ENCODE measurements around the gene GZMB.

The GZMB gene

DNA sequence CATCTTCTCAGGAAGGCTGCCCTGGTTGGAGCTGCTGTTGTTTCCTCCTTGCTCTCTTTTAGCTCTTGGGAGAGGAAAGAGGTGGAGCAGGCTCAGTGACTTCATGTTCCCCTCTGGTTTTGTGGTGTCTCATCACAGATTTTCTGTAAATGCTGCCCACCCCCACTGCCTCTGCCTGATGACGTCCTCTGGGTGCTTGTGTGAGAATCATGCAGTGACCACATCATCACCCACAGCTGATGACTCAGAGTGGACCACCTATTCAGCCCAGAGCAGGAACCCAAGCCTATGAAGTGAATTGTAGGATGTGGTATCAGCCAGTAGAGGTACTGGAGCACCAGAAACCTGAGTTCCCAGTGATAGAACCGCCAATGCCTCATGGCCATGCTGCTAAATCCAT is at the start of gene GZMB:
Gene GZMB, minus strand, starts transcription at position 33 of the 400 bp plus-strand sequence. Its CDS starts 30 bp downstream, at position 3.
- Histone ChIP-seq H3K9ac (ENCODE audit: low read depth, low read length, poor library complexity, severe bottlenecking) (no peak within 1 kb of the TSS), H3K27me3 (ENCODE audit: insufficient read depth, low read length, poor library complexity, severe bottlenecking) (no peaks in the 10 kb centered on the region), H3K9me3 (ENCODE audit: insufficient read depth, low read depth, low read length) (no peaks in the 10 kb centered on the region), H3K36me3 (ENCODE audit: insufficient read depth, low read length) (no peaks in the 10 kb centered on the region), H3K79me2 (ENCODE audit: insufficient read depth, low read length) (no peaks in the 10 kb centered on the region), H3K4me2 (ENCODE audit: low read depth, low read length, poor library complexity, severe bottlenecking) (no peak within 1 kb of the TSS), H3F3A (ENCODE audit: low read depth) (no peaks in the 10 kb centered on the region), H2AFZ (ENCODE audit: low read length) (no peak within 1 kb of the TSS), H3K4me1 (ENCODE audit: insufficient read depth, low read length, poor library complexity, severe bottlenecking) (peaks cover 22% of the 10 kb centered on the region), H4K20me1 (ENCODE audit: insufficient read depth, low read length, poor library complexity, severe bottlenecking) (no peaks in the 10 kb centered on the region), H3K9me2 (replicated peaks; ENCODE audit: low read depth, low read length) (no peaks in the 10 kb centered on the region), H3K4me3 (ENCODE audit: low read length, poor library complexity, severe bottlenecking) (no peak within 1 kb of the TSS)
- TF ChIP-seq EZH2phosphoT487 (IDR thresholded peaks at IDR 0.05; ENCODE audit: borderline replicate concordance) = no peak
- TF ChIP-seq, protein P1, sequence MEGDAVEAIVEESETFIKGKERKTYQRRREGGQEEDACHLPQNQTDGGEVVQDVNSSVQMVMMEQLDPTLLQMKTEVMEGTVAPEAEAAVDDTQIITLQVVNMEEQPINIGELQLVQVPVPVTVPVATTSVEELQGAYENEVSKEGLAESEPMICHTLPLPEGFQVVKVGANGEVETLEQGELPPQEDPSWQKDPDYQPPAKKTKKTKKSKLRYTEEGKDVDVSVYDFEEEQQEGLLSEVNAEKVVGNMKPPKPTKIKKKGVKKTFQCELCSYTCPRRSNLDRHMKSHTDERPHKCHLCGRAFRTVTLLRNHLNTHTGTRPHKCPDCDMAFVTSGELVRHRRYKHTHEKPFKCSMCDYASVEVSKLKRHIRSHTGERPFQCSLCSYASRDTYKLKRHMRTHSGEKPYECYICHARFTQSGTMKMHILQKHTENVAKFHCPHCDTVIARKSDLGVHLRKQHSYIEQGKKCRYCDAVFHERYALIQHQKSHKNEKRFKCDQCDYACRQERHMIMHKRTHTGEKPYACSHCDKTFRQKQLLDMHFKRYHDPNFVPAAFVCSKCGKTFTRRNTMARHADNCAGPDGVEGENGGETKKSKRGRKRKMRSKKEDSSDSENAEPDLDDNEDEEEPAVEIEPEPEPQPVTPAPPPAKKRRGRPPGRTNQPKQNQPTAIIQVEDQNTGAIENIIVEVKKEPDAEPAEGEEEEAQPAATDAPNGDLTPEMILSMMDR (conservative IDR thresholded peaks at IDR 0.05; ENCODE audit: low read length) = peak; percentile 31; the same call in 1 of the 2 replicates

GRCh38 chr14:24681056-24681455 is 47.1 kb upstream of the GZMB start:
- peak overlapping the region; percentile 7 for H3K4me2 ChIP-seq (ENCODE audit: low read depth, low read length, poor library complexity, severe bottlenecking)
- H3K4me3 ChIP-seq (ENCODE audit: low read length, poor library complexity, severe bottlenecking) = no peak overlapping the region
- H4K20me1 ChIP-seq (ENCODE audit: insufficient read depth, low read length, poor library complexity, severe bottlenecking) = no peaks in the 10 kb centered on the region
- H3F3A ChIP-seq (ENCODE audit: low read depth) = peaks cover 11% of the 10 kb centered on the region; the same call in 1 of the 2 replicates
- H3K9ac ChIP-seq (ENCODE audit: low read depth, low read length, poor library complexity, severe bottlenecking) = no peak overlapping the region
- no peaks in the 10 kb centered on the region for H3K79me2 ChIP-seq (ENCODE audit: insufficient read depth, low read length)
- H3K27me3 ChIP-seq (ENCODE audit: insufficient read depth, low read length, poor library complexity, severe bottlenecking) = no peaks in the 10 kb centered on the region
- TF ChIP-seq, protein P1 (conservative IDR thresholded peaks at IDR 0.05; ENCODE audit: low read length) = no peak
- no peak for TF ChIP-seq EZH2phosphoT487 (IDR thresholded peaks at IDR 0.05; ENCODE audit: borderline replicate concordance)
- H3K36me3 ChIP-seq (ENCODE audit: insufficient read depth, low read length) = no peaks in the 10 kb centered on the region
- H3K9me2 ChIP-seq (replicated peaks; ENCODE audit: low read depth, low read length) = no peaks in the 10 kb centered on the region
- H2AFZ ChIP-seq (ENCODE audit: low read length) = no peak overlapping the region
- H3K4me1 ChIP-seq (ENCODE audit: insufficient read depth, low read length, poor library complexity, severe bottlenecking) = peaks cover 49% of the 10 kb centered on the region
- no peaks in the 10 kb centered on the region for H3K9me3 ChIP-seq (ENCODE audit: insufficient read depth, low read depth, low read length)

GRCh38 chr14:24680516-24680915 is 46.5 kb upstream of the GZMB start:
- Histone ChIP-seq H3K9me3 (ENCODE audit: insufficient read depth, low read depth, low read length) (no peaks in the 10 kb centered on the region), H2AFZ (ENCODE audit: low read length) (no peak overlapping the region), H4K20me1 (ENCODE audit: insufficient read depth, low read length, poor library complexity, severe bottlenecking) (no peaks in the 10 kb centered on the region), H3K27me3 (ENCODE audit: insufficient read depth, low read length, poor library complexity, severe bottlenecking) (no peaks in the 10 kb centered on the region), H3K9me2 (replicated peaks; ENCODE audit: low read depth, low read length) (no peaks in the 10 kb centered on the region), H3K9ac (ENCODE audit: low read depth, low read length, poor library complexity, severe bottlenecking) (no peak overlapping the region), H3K4me2 (ENCODE audit: low read depth, low read length, poor library complexity, severe bottlenecking) (no peak overlapping the region), H3K79me2 (ENCODE audit: insufficient read depth, low read length) (no peaks in the 10 kb centered on the region), H3K4me1 (ENCODE audit: insufficient read depth, low read length, poor library complexity, severe bottlenecking) (peaks cover 49% of the 10 kb centered on the region), H3F3A (ENCODE audit: low read depth) (peaks cover 11% of the 10 kb centered on the region; the same call in 1 of the 2 replicates), H3K4me3 (ENCODE audit: low read length, poor library complexity, severe bottlenecking) (no peak overlapping the region), H3K36me3 (ENCODE audit: insufficient read depth, low read length) (no peaks in the 10 kb centered on the region)
- TF ChIP-seq, protein P1 (conservative IDR thresholded peaks at IDR 0.05; ENCODE audit: low read length) = no peak
- no peak for TF ChIP-seq EZH2phosphoT487 (IDR thresholded peaks at IDR 0.05; ENCODE audit: borderline replicate concordance)
